Naive thymus-derived CD8-positive, alpha-beta T cell (primary cell): ENCODE results near the gene BIN2. TPM values are rescaled to one million over a fixed set of nuclear protein-coding genes. Genes with fewer than 3 reads are reported as not detected.
A peak's percentile ranks its signal among the peaks of the same experiment; 100 is the strongest.
"Not testable (repeated sequence)": the region's sequence is repeated elsewhere in the genome, so short reads cannot be mapped to it uniquely, and the experiment has no call there.

ENCODE experiments used
- ATAC-seq, 2 donors: fragments of 150-1000 bp; cut with Tn5 transposase in 1 of 2; sonication (Bioruptor Pico), chemical (Tn5 transposase) in 1 of 2; 1 replicate in 1 of 2; 2 replicates in 1 of 2; pipeline ENCODE4 v1.10.0; 2021; ENCODE audit warnings: mild to moderate bottlenecking in 2 of 2, moderate library complexity in 2 of 2
- POLR2A ChIA-PET: fragments of 350-600 bp; sonication (Branson Sonifier 250); formaldehyde crosslinking; loops from one replicate; lab custom pipeline; 2021; ENCODE audit warnings: antibody characterized with exemption; lab: Charles Lee
- DNase-seq, 10 donors: peaks; one replicate each; pipeline versions ENCODE4 v3.0.0 to v3.0.0-alpha.2; 2020 to 2022
- H3K27ac Mint-ChIP-seq, 10 donors: one replicate each; pipeline ENCODE4 v1.8.0; 2020 to 2022; ENCODE audit warnings: mild to moderate bottlenecking in 10 of 10, mixed read lengths in 10 of 10, moderate library complexity in 4 of 10, inconsistent platforms in 1 of 10
- H3K27me3 Mint-ChIP-seq, 5 donors: one replicate each; pipeline ENCODE4 v1.8.0; 2021 to 2022; ENCODE audit warnings: mixed read lengths in 5 of 5
- H3K36me3 Mint-ChIP-seq, 3 donors: one replicate each; pipeline ENCODE4 v1.8.0; 2020 to 2022; ENCODE audit warnings: mixed read lengths in 3 of 3, mild to moderate bottlenecking in 2 of 3, inconsistent platforms in 1 of 3
- H3K4me1 Mint-ChIP-seq, 4 donors: one replicate each; pipeline ENCODE4 v1.8.0; 2021 to 2022; ENCODE audit warnings: mixed read lengths in 4 of 4
- H3K4me3 Mint-ChIP-seq, 10 donors: one replicate each; pipeline ENCODE4 v1.8.0; 2020 to 2022; ENCODE audit warnings: mild to moderate bottlenecking in 10 of 10, mixed read lengths in 10 of 10, moderate library complexity in 6 of 10, inconsistent platforms in 1 of 10
- H3K9me3 Mint-ChIP-seq, 9 donors: one replicate each; pipeline ENCODE4 v1.8.0; 2020 to 2022; ENCODE audit warnings: mixed read lengths in 9 of 9, mild to moderate bottlenecking in 3 of 9, inconsistent platforms in 1 of 9, moderate library complexity in 1 of 9
- polyA plus RNA-seq, 3 donors: library from polyadenylated mRNA; unstranded; fragments of 300-500 nt; fragmentation: Illumina TruSeq; gene quantifications; one replicate each; pipeline ENCODE4 v1.2.3, GENCODE V29; 2021
- total RNA-seq, 8 experiments: library from RNA in 2 of 8; stranded (reverse) in 2 of 8; gene quantifications; one replicate each; pipeline ENCODE4 v1.2.3 and lab custom pipeline; 2021 to 2026

Gene BIN2
- total and polyA plus RNA-seq, 5 experiments from 2014 or later = 228 to 303 (median 266) TPM

GRCh38 chr12:51270067-51270950 is 53.7 kb downstream of the BIN2 start, which contains the start of gene SMAGP:
TSS of gene SMAGP (minus strand) at chr12:51270415. CDS start at chr12:51269278, 1,137 bp downstream.
- Mint-ChIP-seq H3K36me3 (peaks cover 0 to 3% (median 3%) of the 10 kb centered on the region in 3 donors), H3K9me3 (no peaks in the 10 kb centered on the region), H3K4me1 (peaks cover 19 to 40% (median 30%) of the 10 kb centered on the region in 4 donors), H3K4me3 (peak within 1 kb of the TSS; percentile 87 to 96 (median 94)), H3K27ac (peak within 1 kb of the TSS; percentile 78 to 95 (median 92)), H3K27me3 (no peaks in the 10 kb centered on the region)
- POLR2A ChIA-PET = interaction anchor here (0.6 to 2.2 kb wide), 14 partner anchors 8 to 262 kb away, joined by 3 to 19 read pairs (median 4); partner anchors contain the start of genes BIN2, DAZAP2 and POU6F1
- ATAC-seq = peak; percentile 60 to 62
- DNase-seq = peak in 9 of 10 donors; percentile 25 to 71 (median 47)

GRCh38 chr12:51269174-51270066 is 54.6 kb downstream of the BIN2 start:
- Mint-ChIP-seq H3K27me3 (no peaks in the 10 kb centered on the region), H3K9me3 (no peaks in the 10 kb centered on the region), H3K4me1 (peaks cover 19 to 42% (median 35%) of the 10 kb centered on the region in 4 donors), H3K27ac (peak overlapping the region; percentile 75 to 94 (median 90)), H3K4me3 (peak overlapping the region; percentile 75 to 94 (median 90)), H3K36me3 (peaks cover 0 to 3% (median 3%) of the 10 kb centered on the region in 3 donors)
- DNase-seq (peak; percentile 41 to 81 (median 50)), ATAC-seq (peak; percentile 72 to 77)
- POLR2A ChIA-PET = interaction anchor here (0.5 to 2.2 kb wide), 9 partner anchors 18 to 263 kb away, joined by 3 to 19 read pairs (median 4); partner anchors contain the start of genes BIN2, DAZAP2 and POU6F1

- peaks cover 0 to 5% (median 3%) of the 10 kb centered on the region in 3 donors for H3K36me3 Mint-ChIP-seq
- H3K4me1 Mint-ChIP-seq = peaks cover 15 to 36% (median 32%) of the 10 kb centered on the region in 4 donors
- H3K27ac Mint-ChIP-seq = peak overlapping the region in 3 of 10 donors; percentile 13 to 84 (median 15)
- H3K4me3 Mint-ChIP-seq = peak overlapping the region in 1 of 10 donors; percentile 31
- no peaks in the 10 kb centered on the region for H3K9me3 Mint-ChIP-seq
- DNase-seq (peak in 1 of 10 donors; percentile 19), ATAC-seq (peak in 1 of 2 donors; percentile 25)
- no peaks in the 10 kb centered on the region for H3K27me3 Mint-ChIP-seq
- POLR2A ChIA-PET = interaction anchor here (0.7 kb wide), 2 partner anchors 22 to 26 kb away, joined by 4 to 5 read pairs; no protein-coding TSS in a partner anchor
Measured at GRCh38 chr12:51265024-51265423, 59.0 kb downstream of the BIN2 start.

GRCh38 chr12:51264297-51264696 is 59.7 kb downstream of the BIN2 start:
- POLR2A ChIA-PET = interaction anchor here (0.6 to 2.4 kb wide), 7 partner anchors 21 to 1642 kb away, joined by 3 to 9 read pairs (median 4); no protein-coding TSS in a partner anchor
- DNase-seq (no peak), ATAC-seq (no peak)
- no peaks in the 10 kb centered on the region for H3K27me3 Mint-ChIP-seq
- H3K27ac Mint-ChIP-seq = no peak overlapping the region
- H3K36me3 Mint-ChIP-seq = peaks cover 0 to 5% (median 3%) of the 10 kb centered on the region in 3 donors
- peaks cover 13 to 32% (median 30%) of the 10 kb centered on the region in 4 donors for H3K4me1 Mint-ChIP-seq
- H3K4me3 Mint-ChIP-seq = no peak overlapping the region
- H3K9me3 Mint-ChIP-seq = no peaks in the 10 kb centered on the region

- DNase-seq (no peak), ATAC-seq (no peak)
- no peak overlapping the region for H3K4me3 Mint-ChIP-seq
- peaks cover 0 to 5% (median 3%) of the 10 kb centered on the region in 3 donors for H3K36me3 Mint-ChIP-seq
- no peak overlapping the region for H3K27ac Mint-ChIP-seq
- peaks cover 10 to 26% (median 21%) of the 10 kb centered on the region in 4 donors for H3K4me1 Mint-ChIP-seq
- no peaks in the 10 kb centered on the region for H3K27me3 Mint-ChIP-seq
- POLR2A ChIA-PET = interaction anchor here (1.2 to 2.4 kb wide), 4 partner anchors 11 to 180 kb away, joined by 3 to 9 read pairs (median 6); partner anchors contain the start of genes CSRNP2 and POU6F1
- H3K9me3 Mint-ChIP-seq = no peaks in the 10 kb centered on the region
Measured at GRCh38 chr12:51263341-51263740, 60.6 kb downstream of the BIN2 start.

- peaks cover 0 to 5% (median 3%) of the 10 kb centered on the region in 3 donors for H3K36me3 Mint-ChIP-seq
- POLR2A ChIA-PET = interaction anchor here (0.5 to 2.4 kb wide), 6 partner anchors 8 to 202 kb away, joined by 3 to 9 read pairs (median 6); partner anchors contain the start of genes CSRNP2 and POU6F1
- DNase-seq (peak in 4 of 10 donors; percentile 21 to 36 (median 28)), ATAC-seq (peak; percentile 39 to 65)
- H3K4me3 Mint-ChIP-seq = no peak overlapping the region
- H3K27ac Mint-ChIP-seq = peak overlapping the region in 1 of 10 donors; percentile 50
- H3K4me1 Mint-ChIP-seq = peaks cover 10 to 21% (median 18%) of the 10 kb centered on the region in 4 donors
- H3K9me3 Mint-ChIP-seq = no peaks in the 10 kb centered on the region
- no peaks in the 10 kb centered on the region for H3K27me3 Mint-ChIP-seq
Measured at GRCh38 chr12:51262758-51263177, 61.2 kb downstream of the BIN2 start.

GRCh38 chr12:51259600-51259999 is 64.4 kb downstream of the BIN2 start:
- H3K36me3 Mint-ChIP-seq, H3K27ac Mint-ChIP-seq, H3K4me3 Mint-ChIP-seq, ATAC-seq, DNase-seq, H3K9me3 Mint-ChIP-seq, H3K27me3 Mint-ChIP-seq, POLR2A ChIA-PET: not testable (repeated sequence)
- peaks cover 7 to 14% (median 8%) of the 10 kb centered on the region in 4 donors for H3K4me1 Mint-ChIP-seq

- no peak for DNase-seq
- Mint-ChIP-seq H3K4me1 (peaks cover 0 to 11% (median 5%) of the 10 kb centered on the region in 4 donors), H3K27me3 (no peaks in the 10 kb centered on the region), H3K27ac (peak overlapping the region in 3 of 10 donors; percentile 20 to 36 (median 27)), H3K36me3 (peaks cover 0 to 3% (median 0%) of the 10 kb centered on the region in 3 donors), H3K4me3 (no peak overlapping the region), H3K9me3 (no peaks in the 10 kb centered on the region)
- POLR2A ChIA-PET = no interaction called here
- no peak for ATAC-seq
Measured at GRCh38 chr12:51254536-51254935, 69.4 kb downstream of the BIN2 start.

GRCh38 chr12:51253276-51253675 is 70.7 kb downstream of the BIN2 start:
- POLR2A ChIA-PET = interaction anchor here (0.9 to 1.4 kb wide), 4 partner anchors 10 to 35 kb away, joined by 4 read pairs; partner anchors contain the start of genes DAZAP2, POU6F1 and SMAGP
- ATAC-seq (no peak), DNase-seq (no peak)
- no peaks in the 10 kb centered on the region for H3K9me3 Mint-ChIP-seq
- H3K27ac Mint-ChIP-seq = no peak overlapping the region
- H3K4me3 Mint-ChIP-seq = no peak overlapping the region
- H3K4me1 Mint-ChIP-seq = peaks cover 7 to 20% (median 9%) of the 10 kb centered on the region in 4 donors
- H3K27me3 Mint-ChIP-seq = no peaks in the 10 kb centered on the region
- H3K36me3 Mint-ChIP-seq = peaks cover 0 to 3% (median 0%) of the 10 kb centered on the region in 3 donors

GRCh38 chr12:51247523-51248206 is 76.3 kb downstream of the BIN2 start:
- Mint-ChIP-seq H3K9me3 (no peaks in the 10 kb centered on the region), H3K4me3 (peak overlapping the region in 9 of 10 donors; percentile 2 to 68 (median 50)), H3K4me1 (peaks cover 34 to 57% (median 53%) of the 10 kb centered on the region in 4 donors), H3K36me3 (peaks cover 4 to 31% (median 5%) of the 10 kb centered on the region in 3 donors), H3K27me3 (no peaks in the 10 kb centered on the region), H3K27ac (peak overlapping the region; percentile 85 to 95 (median 90))
- POLR2A ChIA-PET = interaction anchor here (0.6 to 2.2 kb wide), 4 partner anchors 8 to 174 kb away, joined by 3 to 14 read pairs (median 6); partner anchors contain the start of genes DAZAP2 and POU6F1
- DNase-seq (no peak), ATAC-seq (peak in 1 of 2 donors; percentile 26)
